Kidney (tissue), 14 donors: ENCODE results near the gene CYB5R4. TPM values are rescaled to one million over a fixed set of nuclear protein-coding genes. Genes with fewer than 3 reads are reported as not detected.

Experiments
- DNase-seq, 5 donors: peaks; one replicate each; pipeline ENCODE4 v3.0.0-alpha.2; 2013 to 2020
- FAIRE-seq: peaks from 2 replicates; lab custom pipeline; 2012; peaks lifted over from hg19 to GRCh38; lab: Jason Lieb, UNC
- H3K27ac ChIP-seq, 2 donors: one replicate each; pipeline ENCODE4 v1.7.0; 2013; ENCODE audit warnings: low read depth in 2 of 2, low read length in 2 of 2, inconsistent platforms in 1 of 2
- H3K27me3 ChIP-seq: one replicate; pipeline ENCODE4 v1.7.1; 2013; ENCODE audit warnings: low read length, inconsistent platforms; ENCODE audit not compliant: control insufficient read depth, insufficient read depth
- H3K36me3 ChIP-seq, 3 donors: one replicate each; pipeline versions ENCODE4 v1.7.0 to v1.7.1; 2013; ENCODE audit warnings: low read length in 3 of 3, control low read depth in 1 of 3, inconsistent platforms in 1 of 3; ENCODE audit not compliant: insufficient read depth in 3 of 3, control insufficient read depth in 2 of 3
- H3K4me1 ChIP-seq, 3 donors: one replicate each; pipeline versions ENCODE4 v1.7.0 to v1.7.1; 2013; ENCODE audit warnings: low read length in 3 of 3, inconsistent platforms in 1 of 3, low read depth in 1 of 3; ENCODE audit not compliant: control insufficient read depth in 2 of 3, insufficient read depth in 2 of 3
- H3K4me3 ChIP-seq, 3 donors: one replicate each; pipeline versions ENCODE4 v1.7.0 to v1.8.1; 2013; ENCODE audit warnings: low read length in 3 of 3, control low read depth in 1 of 3, inconsistent platforms in 1 of 3
- H3K9ac ChIP-seq, 3 donors: one replicate each; pipeline versions ENCODE4 v1.7.0 to v1.7.1; 2013; ENCODE audit warnings: low read length in 3 of 3, control low read depth in 1 of 3, inconsistent platforms in 1 of 3
- H3K9me3 ChIP-seq, 3 donors: one replicate each; pipeline versions ENCODE4 v1.7.0 to v1.7.1; 2013; ENCODE audit warnings: low read length in 3 of 3, control low read depth in 1 of 3, inconsistent platforms in 1 of 3; ENCODE audit not compliant: control insufficient read depth in 2 of 3, insufficient read depth in 1 of 3
- intact Hi-C: fragments of 100-400 bp; cut with DNase I; formaldehyde crosslinking; loops from one replicate; pipeline ENCODE4 v1.11.1; 2022
- polyA plus RNA-seq: library from polyadenylated mRNA; stranded (reverse); fragments of 350-450 nt; fragmentation: Illumina TruSeq; extraction: RNeasy Lipid Tissue Mini Kit (QIAGEN cat#74804); gene quantifications from one replicate; pipeline ENCODE4 v1.2.3, GENCODE V29; 2014; ENCODE audit warnings: low read depth, low replicate concordance; ENCODE audit not compliant: insufficient read depth
- total RNA-seq: library from RNA; stranded (reverse); fragmentation: NEBNext Ultra II Directional; extraction: Animal tissue kit (Norgen Biotek cat#: 25700); gene quantifications from one replicate; pipeline ENCODE4 v1.2.1, GENCODE V29; 2021
- TF ChIP-seq, protein P1 (sequence below): IDR thresholded peaks from 3 replicates; pipeline ENCODE4 v1.5.1; 2012; ENCODE audit warnings: mild to moderate bottlenecking, moderate library complexity, borderline replicate concordance; ENCODE audit not compliant: insufficient read depth; ENCODE audit errors: extremely low read depth
- donor health status: control.
- donor health status: control.
- donor health status: control.
- donor health status: control.
- donor health status: control.
- donor health status: DM: yes; HTN: yes; CAD: no.
- donor health status: Normal renal cell carcinoma (clear cell type).

CYB5R4 gene
- total and polyA plus RNA-seq, 2 donors from 2014 or later = 8.0 to 18.7 TPM

DNA sequence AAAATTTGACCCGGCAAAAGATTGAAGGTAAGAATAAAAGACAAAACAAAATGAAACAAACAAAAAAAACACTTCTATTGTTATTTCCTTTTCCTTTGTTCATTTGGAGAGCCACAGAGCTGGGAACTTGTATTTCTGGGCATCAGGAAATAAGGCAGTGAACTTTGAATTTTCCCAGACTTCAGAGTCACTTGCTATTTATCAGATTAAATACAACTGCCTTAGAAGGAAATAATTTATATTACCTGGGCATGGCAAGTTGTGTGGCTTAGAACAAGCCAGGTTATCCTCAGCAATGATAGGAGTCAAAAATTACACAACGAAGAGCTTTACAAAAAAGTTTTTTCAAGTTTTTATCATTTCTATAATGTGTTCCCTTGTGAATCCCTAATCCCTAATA is 153.9 kb downstream of the CYB5R4 start:
- Histone ChIP-seq H3K27ac (no peak overlapping the region), H3K9me3 (no peaks in the 10 kb centered on the region), H3K4me3 (no peak overlapping the region), H3K9ac (no peak overlapping the region), H3K36me3 (no peaks in the 10 kb centered on the region), H3K27me3 (no peaks in the 10 kb centered on the region), H3K4me1 (no peaks in the 10 kb centered on the region)
- FAIRE-seq = no peak
- DNase-seq = no peak
- intact Hi-C loops = no loop called here
- TF ChIP-seq, protein P1, sequence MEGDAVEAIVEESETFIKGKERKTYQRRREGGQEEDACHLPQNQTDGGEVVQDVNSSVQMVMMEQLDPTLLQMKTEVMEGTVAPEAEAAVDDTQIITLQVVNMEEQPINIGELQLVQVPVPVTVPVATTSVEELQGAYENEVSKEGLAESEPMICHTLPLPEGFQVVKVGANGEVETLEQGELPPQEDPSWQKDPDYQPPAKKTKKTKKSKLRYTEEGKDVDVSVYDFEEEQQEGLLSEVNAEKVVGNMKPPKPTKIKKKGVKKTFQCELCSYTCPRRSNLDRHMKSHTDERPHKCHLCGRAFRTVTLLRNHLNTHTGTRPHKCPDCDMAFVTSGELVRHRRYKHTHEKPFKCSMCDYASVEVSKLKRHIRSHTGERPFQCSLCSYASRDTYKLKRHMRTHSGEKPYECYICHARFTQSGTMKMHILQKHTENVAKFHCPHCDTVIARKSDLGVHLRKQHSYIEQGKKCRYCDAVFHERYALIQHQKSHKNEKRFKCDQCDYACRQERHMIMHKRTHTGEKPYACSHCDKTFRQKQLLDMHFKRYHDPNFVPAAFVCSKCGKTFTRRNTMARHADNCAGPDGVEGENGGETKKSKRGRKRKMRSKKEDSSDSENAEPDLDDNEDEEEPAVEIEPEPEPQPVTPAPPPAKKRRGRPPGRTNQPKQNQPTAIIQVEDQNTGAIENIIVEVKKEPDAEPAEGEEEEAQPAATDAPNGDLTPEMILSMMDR = no peak

DNA sequence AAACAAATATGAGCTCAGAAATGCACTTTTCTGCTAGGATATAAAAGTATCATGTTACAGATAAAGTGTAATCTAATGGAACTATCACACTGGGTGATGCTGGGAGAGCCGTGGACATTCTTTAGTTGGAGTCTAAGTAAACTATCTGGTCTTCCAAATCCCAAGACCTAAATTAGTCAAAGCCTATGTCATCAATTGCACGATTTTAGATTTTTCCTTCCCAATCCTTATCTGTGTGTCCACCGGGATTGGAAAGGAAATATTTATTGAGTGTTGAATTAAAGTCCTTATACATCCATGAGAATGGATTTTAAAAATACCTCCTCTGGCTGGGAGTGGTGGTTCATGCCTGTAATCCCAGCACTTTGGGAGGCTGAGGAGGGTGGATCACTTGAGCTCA is 154.4 kb downstream of the CYB5R4 start:
- Histone ChIP-seq H3K9me3 (no peaks in the 10 kb centered on the region), H3K27me3 (no peaks in the 10 kb centered on the region), H3K27ac (no peak overlapping the region), H3K36me3 (no peaks in the 10 kb centered on the region), H3K4me1 (no peaks in the 10 kb centered on the region), H3K4me3 (no peak overlapping the region), H3K9ac (no peak overlapping the region)
- no peak for FAIRE-seq
- intact Hi-C loops = no loop called here
- no peak for DNase-seq
- TF ChIP-seq, protein P1 = no peak

DNA sequence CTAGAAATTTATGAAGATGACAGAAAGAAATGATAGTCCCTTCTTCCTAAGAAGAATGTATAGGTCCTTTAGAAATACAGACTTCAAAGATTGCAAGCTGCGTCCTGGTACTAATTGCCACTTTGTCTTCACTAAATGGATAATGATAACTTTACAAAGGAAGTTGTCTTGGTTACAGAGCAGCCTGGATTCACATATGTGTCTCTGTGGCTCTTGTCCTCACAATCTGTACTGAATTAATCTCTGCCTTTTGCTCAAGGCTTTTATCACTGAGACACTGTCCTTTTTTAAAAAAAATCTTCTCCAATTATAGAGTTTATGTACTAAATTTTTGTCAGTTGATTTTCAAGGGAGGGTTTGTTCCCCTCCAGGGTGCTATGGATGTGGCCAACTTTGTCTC is 156.5 kb downstream of the CYB5R4 start:
- no peaks in the 10 kb centered on the region for H3K4me1 ChIP-seq

More for the DNA sequence above, 156.5 kb downstream of the CYB5R4 start:
- intact Hi-C loops = no loop called here
- Histone ChIP-seq H3K4me3 (no peak overlapping the region), H3K9me3 (no peaks in the 10 kb centered on the region), H3K36me3 (no peaks in the 10 kb centered on the region), H3K27me3 (no peaks in the 10 kb centered on the region), H3K27ac (no peak overlapping the region), H3K9ac (no peak overlapping the region)
- TF ChIP-seq, protein P1 = no peak
- DNase-seq (no peak), FAIRE-seq (no peak)

Other genes starting within 250 kb of the CYB5R4 start
- 0.82 TPM for gene SNAP91, start 150.6 kb upstream of the CYB5R4 start, total RNA-seq
- not detected for gene SNAP91, start 150.6 kb upstream of the CYB5R4 start, polyA plus RNA-seq
- 0.38 TPM for gene RIPPLY2, start 6.3 kb upstream of the CYB5R4 start, total RNA-seq
- not detected for gene RIPPLY2, start 6.3 kb upstream of the CYB5R4 start, polyA plus RNA-seq
- 5.0 TPM for gene MRAP2, start 174.1 kb downstream of the CYB5R4 start, total RNA-seq
- gene MRAP2, start 174.1 kb downstream of the CYB5R4 start, polyA plus RNA-seq = 4.2 TPM